Astrocyte (in vitro differentiated cells and primary cell): ENCODE measurements around the gene MTA3. TPM values are rescaled to one million over a fixed set of nuclear protein-coding genes. Genes with fewer than 3 reads are reported as not detected.
A peak's percentile ranks its signal among the peaks of the same experiment; 100 is the strongest.

Experiments
- DNase-seq: peaks from one replicate; pipeline ENCODE4 v3.0.0-alpha.2; 2010; ENCODE audit warnings: low read depth
- FAIRE-seq: peaks from 2 replicates; lab custom pipeline; 2011; peaks lifted over from hg19 to GRCh38; lab: Jason Lieb, UNC
- H2AFZ ChIP-seq: 2 replicates; pipeline ENCODE4 v1.6.0; 2012; ENCODE audit warnings: low read depth, low read length, inconsistent platforms
- H3K27ac ChIP-seq: 2 replicates; pipeline ENCODE4 v1.5.1; 2011; ENCODE audit warnings: low read depth, low read length, inconsistent platforms
- H3K27me3 ChIP-seq: 2 replicates; pipeline ENCODE4 v1.6.0; 2011; ENCODE audit warnings: low read length, inconsistent platforms; ENCODE audit not compliant: insufficient read depth
- H3K36me3 ChIP-seq: 2 replicates; pipeline ENCODE4 v1.5.1; 2011; ENCODE audit warnings: low read length, inconsistent platforms; ENCODE audit not compliant: insufficient read depth
- H3K4me1 ChIP-seq: 2 replicates; pipeline ENCODE4 v1.5.1; 2011; ENCODE audit warnings: low read length, inconsistent platforms; ENCODE audit not compliant: insufficient read depth
- H3K4me2 ChIP-seq: 2 replicates; pipeline ENCODE4 v1.6.0; 2012; ENCODE audit warnings: low read length, inconsistent platforms
- H3K4me3 ChIP-seq: 2 replicates; pipeline ENCODE4 v1.5.1; 2011; ENCODE audit warnings: low read depth, mild to moderate bottlenecking, low read length, inconsistent platforms; ENCODE audit not compliant: insufficient read depth
- H3K79me2 ChIP-seq: 2 replicates; pipeline ENCODE4 v1.6.0; 2012; ENCODE audit warnings: mild to moderate bottlenecking, low read length, inconsistent platforms; ENCODE audit not compliant: insufficient read depth
- H3K9ac ChIP-seq: 2 replicates; pipeline ENCODE4 v1.6.0; 2012; ENCODE audit warnings: mild to moderate bottlenecking, low read length, inconsistent platforms
- H3K9me3 ChIP-seq: 2 replicates; pipeline ENCODE4 v1.5.1; 2012; ENCODE audit warnings: low read depth, mild to moderate bottlenecking, low read length, inconsistent platforms; ENCODE audit not compliant: insufficient read depth
- H4K20me1 ChIP-seq: 2 replicates; pipeline ENCODE4 v1.6.0; 2012; ENCODE audit warnings: low read length, inconsistent platforms; ENCODE audit not compliant: insufficient read depth
- H3K27ac Mint-ChIP-seq: one replicate; pipeline ENCODE4 v1.8.0; 2021; ENCODE audit warnings: mild to moderate bottlenecking, mixed read lengths; ENCODE audit not compliant: unreplicated experiment
- H3K27me3 Mint-ChIP-seq: one replicate; pipeline ENCODE4 v1.8.0; 2021; ENCODE audit warnings: low read depth, mixed read lengths; ENCODE audit not compliant: unreplicated experiment
- H3K36me3 Mint-ChIP-seq: one replicate; pipeline ENCODE4 v1.8.0; 2021; ENCODE audit warnings: low read depth, mixed read lengths; ENCODE audit not compliant: unreplicated experiment
- H3K4me1 Mint-ChIP-seq: one replicate; pipeline ENCODE4 v1.8.0; 2021; ENCODE audit warnings: low read depth, mixed read lengths; ENCODE audit not compliant: unreplicated experiment
- H3K4me3 Mint-ChIP-seq: one replicate; pipeline ENCODE4 v1.8.0; 2021; ENCODE audit warnings: mild to moderate bottlenecking, moderate library complexity, mixed read lengths; ENCODE audit not compliant: unreplicated experiment
- H3K9me3 Mint-ChIP-seq: one replicate; pipeline ENCODE4 v1.8.0; 2021; ENCODE audit warnings: mild to moderate bottlenecking, mixed read lengths; ENCODE audit not compliant: unreplicated experiment
- EZH2 ChIP-seq: IDR thresholded peaks from 2 replicates; pipeline ENCODE4 v1.6.1; 2012; ENCODE audit warnings: mild to moderate bottlenecking, low read length, inconsistent platforms; ENCODE audit not compliant: insufficient read depth
- total RNA-seq: library from RNA; stranded (reverse); gene quantifications from 2 replicates; pipeline ENCODE4 v1.2.1, GENCODE V29; 2021
- TF ChIP-seq, protein P1 (sequence below): IDR thresholded peaks from 2 replicates; pipeline ENCODE4 v1.5.1; 2011; ENCODE audit warnings: low read depth, mild to moderate bottlenecking, inconsistent platforms, low read length, moderate library complexity; ENCODE audit not compliant: insufficient read depth

The MTA3 gene
- total RNA-seq, 1 donor from 2014 or later: 69.4 TPM

DNA sequence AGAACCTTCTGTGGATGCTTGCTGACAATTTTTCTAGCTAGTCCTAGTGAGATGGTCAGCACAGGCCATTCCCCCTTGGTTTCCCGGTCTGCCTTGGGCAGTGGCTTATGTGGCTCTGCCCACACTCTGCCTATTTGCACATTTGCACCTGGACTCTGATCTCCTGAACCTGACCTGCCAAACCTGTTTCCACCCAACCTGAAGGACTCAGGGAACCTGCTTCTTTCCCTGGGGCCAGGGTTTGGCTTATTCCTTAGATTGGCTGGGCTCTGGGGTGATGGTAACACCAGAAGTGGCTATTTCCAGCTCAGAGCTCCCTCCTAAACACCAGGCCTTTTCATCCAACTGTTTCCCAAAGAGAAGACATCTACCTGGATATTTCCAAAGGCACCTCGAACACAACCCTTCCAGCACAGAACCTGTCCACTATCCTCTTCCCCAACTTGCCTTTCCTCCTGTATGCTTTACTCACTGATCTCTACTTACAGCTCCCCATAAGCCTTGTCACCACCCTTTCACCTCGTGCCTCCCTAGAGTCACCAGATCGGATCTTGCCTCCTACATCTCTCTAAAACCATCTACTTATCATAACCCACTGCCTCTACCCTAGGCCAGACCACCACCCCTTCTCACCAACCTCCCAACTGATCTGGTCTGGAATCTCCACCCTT is 5.8 kb upstream of the MTA3 start:
- Histone ChIP-seq H3K4me2 (no peak overlapping the region), H4K20me1 (no peaks in the 10 kb centered on the region), H3K4me1 (peaks cover 1% of the 10 kb centered on the region), H3K9ac (no peak overlapping the region), H3K27ac (no peak overlapping the region), H3K27me3 (no peaks in the 10 kb centered on the region), H3K79me2 (no peaks in the 10 kb centered on the region), H2AFZ (no peak overlapping the region), H3K9me3 (no peaks in the 10 kb centered on the region), H3K4me3 (no peak overlapping the region), H3K36me3 (no peaks in the 10 kb centered on the region)
- Mint-ChIP-seq H3K27me3 (no peaks in the 10 kb centered on the region), H3K4me3 (peak overlapping the region; percentile 3), H3K9me3 (no peaks in the 10 kb centered on the region), H3K27ac (no peak overlapping the region), H3K4me1 (peaks cover 17% of the 10 kb centered on the region), H3K36me3 (peaks cover 1% of the 10 kb centered on the region)
- DNase-seq (no peak), FAIRE-seq (no peak)
- TF ChIP-seq, protein P1, sequence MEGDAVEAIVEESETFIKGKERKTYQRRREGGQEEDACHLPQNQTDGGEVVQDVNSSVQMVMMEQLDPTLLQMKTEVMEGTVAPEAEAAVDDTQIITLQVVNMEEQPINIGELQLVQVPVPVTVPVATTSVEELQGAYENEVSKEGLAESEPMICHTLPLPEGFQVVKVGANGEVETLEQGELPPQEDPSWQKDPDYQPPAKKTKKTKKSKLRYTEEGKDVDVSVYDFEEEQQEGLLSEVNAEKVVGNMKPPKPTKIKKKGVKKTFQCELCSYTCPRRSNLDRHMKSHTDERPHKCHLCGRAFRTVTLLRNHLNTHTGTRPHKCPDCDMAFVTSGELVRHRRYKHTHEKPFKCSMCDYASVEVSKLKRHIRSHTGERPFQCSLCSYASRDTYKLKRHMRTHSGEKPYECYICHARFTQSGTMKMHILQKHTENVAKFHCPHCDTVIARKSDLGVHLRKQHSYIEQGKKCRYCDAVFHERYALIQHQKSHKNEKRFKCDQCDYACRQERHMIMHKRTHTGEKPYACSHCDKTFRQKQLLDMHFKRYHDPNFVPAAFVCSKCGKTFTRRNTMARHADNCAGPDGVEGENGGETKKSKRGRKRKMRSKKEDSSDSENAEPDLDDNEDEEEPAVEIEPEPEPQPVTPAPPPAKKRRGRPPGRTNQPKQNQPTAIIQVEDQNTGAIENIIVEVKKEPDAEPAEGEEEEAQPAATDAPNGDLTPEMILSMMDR: no peak
- TF ChIP-seq EZH2: no peak

DNA sequence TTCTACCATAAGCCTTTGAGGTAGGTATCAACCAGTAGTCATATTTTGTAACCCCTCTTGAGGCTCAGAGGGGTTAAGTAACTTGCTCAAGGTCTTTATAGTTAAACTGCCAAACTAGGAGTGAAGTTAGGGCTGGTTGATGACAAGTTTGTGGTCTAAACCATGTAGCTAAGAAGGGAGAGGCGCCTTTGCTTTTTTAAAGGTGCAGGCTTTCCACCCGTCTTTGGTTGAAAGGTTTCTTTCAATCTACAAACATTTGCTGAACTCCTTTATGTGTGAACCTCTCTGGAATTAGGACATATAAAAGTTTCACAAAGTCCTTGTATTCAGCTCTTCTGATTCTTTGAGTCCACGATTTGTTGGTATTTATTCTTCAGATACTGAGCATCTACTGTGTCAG is 2.4 kb upstream of the MTA3 start:
- no peak overlapping the region for H3K27ac Mint-ChIP-seq
- H3K4me3 Mint-ChIP-seq: no peak overlapping the region

More for the DNA sequence above, 2.4 kb upstream of the MTA3 start:
- no peak overlapping the region for H3K4me2 ChIP-seq
- no peak overlapping the region for H3K4me3 ChIP-seq
- H4K20me1 ChIP-seq: peaks cover 7% of the 10 kb centered on the region
- DNase-seq (no peak), FAIRE-seq (no peak)
- no peaks in the 10 kb centered on the region for H3K9me3 Mint-ChIP-seq
- peaks cover 1% of the 10 kb centered on the region for H3K36me3 Mint-ChIP-seq
- H3K36me3 ChIP-seq: no peaks in the 10 kb centered on the region
- peaks cover 20% of the 10 kb centered on the region for H3K4me1 Mint-ChIP-seq
- H3K27me3 Mint-ChIP-seq: no peaks in the 10 kb centered on the region
- peaks cover 14% of the 10 kb centered on the region for H3K79me2 ChIP-seq
- no peaks in the 10 kb centered on the region for H3K9me3 ChIP-seq
- H3K27ac ChIP-seq: no peak overlapping the region
- no peak overlapping the region for H3K9ac ChIP-seq
- no peak for TF ChIP-seq EZH2
- TF ChIP-seq, protein P1: no peak
- peaks cover 12% of the 10 kb centered on the region for H3K4me1 ChIP-seq
- no peak overlapping the region for H2AFZ ChIP-seq
- H3K27me3 ChIP-seq: no peaks in the 10 kb centered on the region
